WTC11 (cell line): Measurements from ENCODE around the gene FAM193B.

Experiments used
- ATF2 ChIP-seq: sonication (generic); formaldehyde crosslinking; IDR thresholded peaks from 2 replicates; pipeline ENCODE4 v1.8.1; 2022; ENCODE audit warnings: low read depth, missing genetic modification reagents, borderline replicate concordance
- CREB1 ChIP-seq: sonication (generic); formaldehyde crosslinking; IDR thresholded peaks from 2 replicates; pipeline ENCODE4 v1.8.0; 2023; ENCODE audit warnings: mild to moderate bottlenecking, missing genetic modification reagents
- CTCF ChIP-seq: fragments of 200-600 bp; IDR thresholded peaks from 2 replicates; pipeline ENCODE4 v1.8.0; 2022; ENCODE audit warnings: antibody characterized with exemption
- E2F1 ChIP-seq: sonication (generic); formaldehyde crosslinking; IDR thresholded peaks from 2 replicates; pipeline ENCODE4 v1.8.0; 2022; ENCODE audit warnings: mild to moderate bottlenecking, missing genetic modification reagents
- ETV6 ChIP-seq: sonication (generic); formaldehyde crosslinking; IDR thresholded peaks from 2 replicates; pipeline ENCODE4 v1.8.1; 2022; ENCODE audit warnings: mild to moderate bottlenecking, missing genetic modification reagents
- HMGXB4 ChIP-seq: sonication (generic); formaldehyde crosslinking; IDR thresholded peaks from 2 replicates; pipeline ENCODE4 v1.8.1; 2023; ENCODE audit warnings: mild to moderate bottlenecking, moderate library complexity, missing genetic modification reagents
- IRF2 ChIP-seq: sonication (generic); formaldehyde crosslinking; IDR thresholded peaks from 2 replicates; pipeline ENCODE4 v1.8.0; 2022; ENCODE audit warnings: low read depth, missing genetic modification reagents, borderline replicate concordance
- NR3C1 ChIP-seq: sonication (generic); formaldehyde crosslinking; conservative IDR thresholded peaks from 2 replicates; pipeline ENCODE4 v1.8.1; 2023; ENCODE audit warnings: low read depth, mild to moderate bottlenecking, missing genetic modification reagents
- TCF7 ChIP-seq: sonication (generic); formaldehyde crosslinking; IDR thresholded peaks from 2 replicates; pipeline ENCODE4 v1.8.0; 2022; ENCODE audit warnings: mild to moderate bottlenecking, low read depth, missing genetic modification reagents, moderate library complexity
- TEAD4 ChIP-seq: sonication (generic); formaldehyde crosslinking; IDR thresholded peaks from 2 replicates; pipeline ENCODE4 v1.8.0; 2022; ENCODE audit warnings: mild to moderate bottlenecking, missing genetic modification reagents
- USF1 ChIP-seq: sonication (generic); formaldehyde crosslinking; IDR thresholded peaks from 2 replicates; pipeline ENCODE4 v1.8.0; 2022; ENCODE audit warnings: mild to moderate bottlenecking, missing genetic modification reagents
- ZNF138 ChIP-seq: sonication (generic); formaldehyde crosslinking; conservative IDR thresholded peaks from 2 replicates; pipeline ENCODE4 v1.8.1; 2022; ENCODE audit warnings: mild to moderate bottlenecking, moderate library complexity, missing genetic modification reagents
- ZNF281 ChIP-seq: sonication (generic); formaldehyde crosslinking; IDR thresholded peaks from 2 replicates; pipeline ENCODE4 v1.8.0; 2023; ENCODE audit warnings: mild to moderate bottlenecking, missing genetic modification reagents

GRCh38 chr5:177493795-177494345 is 60.5 kb downstream of the FAM193B start:
- TF ChIP-seq CTCF (no peak), TEAD4 (CRISPR knock-in tag) (no peak), E2F1 (CRISPR knock-in tag) (no peak), ZNF138 (no peak), ETV6 (CRISPR knock-in tag) (no peak), NR3C1 (no peak), IRF2 (no peak), HMGXB4 (CRISPR knock-in tag) (no peak), ZNF281 (CRISPR knock-in tag) (no peak), ATF2 (CRISPR knock-in tag) (no peak), CREB1 (CRISPR knock-in tag) (no peak), TCF7 (CRISPR knock-in tag) (no peak), USF1 (CRISPR knock-in tag) (no peak)
